GM12892 (cell line): ENCODE data around the gene CFAP157.

Source experiments
- DNase-seq: peaks from one replicate; pipeline ENCODE4 v3.0.0; 2011; ENCODE audit not compliant: insufficient read length
- FAIRE-seq: peaks from 2 replicates; lab custom pipeline; 2011; peaks lifted over from hg19 to GRCh38; lab: Jason Lieb, UNC
- POLR2A ChIP-seq: IDR thresholded peaks from 2 replicates; pipeline ENCODE4 v1.6.1; 2011; ENCODE audit warnings: low read depth, low read length, control low read depth
- POLR2AphosphoS5 ChIP-seq: IDR thresholded peaks from 2 replicates; pipeline ENCODE4 v1.6.1; 2011; ENCODE audit warnings: low read depth, low read length, control low read depth
- TAF1 ChIP-seq: IDR thresholded peaks from 2 replicates; pipeline ENCODE4 v1.6.1; 2011; ENCODE audit warnings: low read depth, mild to moderate bottlenecking, control low read depth, low read length, borderline replicate concordance

CFAP157 gene

DNA sequence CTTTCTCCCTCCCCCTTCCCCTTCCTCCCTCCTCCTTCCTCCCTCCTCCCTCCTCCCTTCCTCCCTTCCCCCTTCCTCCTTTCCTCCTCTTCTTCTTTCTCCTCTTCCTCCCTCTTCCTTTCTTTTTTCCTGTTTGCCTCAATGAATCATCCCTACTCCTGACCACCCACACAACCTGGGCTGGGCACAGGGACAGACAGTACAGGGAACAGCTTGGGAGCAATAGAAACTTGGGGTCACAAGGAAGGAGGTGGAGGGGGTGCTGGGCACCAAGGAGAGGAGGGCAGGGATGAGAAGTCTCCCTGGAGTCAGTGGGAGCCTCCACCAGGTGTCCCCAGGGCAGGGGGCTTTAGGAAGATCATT lies 14.1 kb downstream of the CFAP157 start:
- FAIRE-seq (no peak), DNase-seq (no peak)
- TF ChIP-seq POLR2A (no peak), TAF1 (no peak), POLR2AphosphoS5 (no peak)

GRCh38 chr9:127721391-127721821 lies 14.6 kb downstream of the CFAP157 start:
- no peak for TF ChIP-seq TAF1
- TF ChIP-seq POLR2A: no peak
- TF ChIP-seq POLR2AphosphoS5: no peak
- DNase-seq (no peak), FAIRE-seq (no peak)

GRCh38 chr9:127722055-127722745 lies 15.4 kb downstream of the CFAP157 start:
- TF ChIP-seq TAF1: no peak
- TF ChIP-seq POLR2A: no peak
- FAIRE-seq (no peak), DNase-seq (no peak)

- FAIRE-seq (no peak), DNase-seq (no peak)
- TF ChIP-seq POLR2A: no peak
- TF ChIP-seq TAF1: no peak
- TF ChIP-seq POLR2AphosphoS5: no peak
These were observed 16.2 kb downstream of the CFAP157 start for GRCh38 chr9:127723013-127723412.

DNA sequence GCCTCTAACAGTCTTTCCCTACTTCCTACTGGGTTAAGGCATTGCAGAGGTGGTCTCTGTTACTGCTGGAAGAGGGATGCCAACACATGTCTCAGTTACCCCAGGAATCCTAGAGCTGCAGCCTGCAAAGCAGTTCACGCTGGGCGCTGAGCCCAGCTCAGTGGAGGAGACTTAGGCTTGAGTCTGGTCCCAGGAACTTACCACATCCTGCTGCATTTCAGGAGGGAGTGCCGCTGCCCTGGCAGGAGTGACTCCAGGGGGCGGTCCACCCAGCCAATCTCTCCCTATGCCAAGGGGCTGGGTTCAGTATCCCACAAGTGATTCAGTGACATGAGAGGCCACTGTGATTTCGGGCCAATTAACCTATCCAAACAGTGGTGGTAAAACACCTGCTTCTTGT lies 16.7 kb downstream of the CFAP157 start:
- no peak for FAIRE-seq
- TF ChIP-seq TAF1 (no peak), POLR2AphosphoS5 (no peak), POLR2A (no peak)

GRCh38 chr9:127724012-127724411 lies 17.2 kb downstream of the CFAP157 start:
- FAIRE-seq: no peak
- TF ChIP-seq POLR2AphosphoS5 (no peak), POLR2A (no peak), TAF1 (no peak)
- DNase-seq: no peak

More for the DNA sequence above, 16.7 kb downstream of the CFAP157 start:
- no peak for DNase-seq

- FAIRE-seq (no peak), DNase-seq (no peak)
- TF ChIP-seq POLR2AphosphoS5 (no peak), POLR2A (no peak), TAF1 (no peak)
These were observed 20.1 kb downstream of the CFAP157 start for GRCh38 chr9:127726871-127727270.

DNA sequence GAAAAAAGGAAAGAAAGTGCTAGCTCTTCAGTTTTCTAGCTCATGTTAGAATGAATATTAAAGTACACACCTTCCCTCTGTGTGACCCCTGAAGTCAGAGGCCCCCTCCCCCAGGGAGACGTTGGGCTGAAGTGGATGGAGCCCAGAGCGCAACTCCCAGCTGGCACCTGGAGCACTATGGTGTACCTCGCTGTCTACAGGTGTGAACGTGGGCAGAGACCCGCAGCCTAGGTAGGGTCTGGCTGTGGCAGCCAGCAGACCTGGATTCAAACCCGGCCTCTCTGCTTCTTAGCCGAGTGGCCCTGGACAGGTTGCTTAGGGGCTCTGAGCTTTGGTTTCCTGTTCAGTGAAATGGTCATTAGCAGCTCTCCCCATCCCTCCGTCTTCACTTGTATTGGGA lies 22.0 kb downstream of the CFAP157 start:
- FAIRE-seq: no peak
- no peak for TF ChIP-seq TAF1
- DNase-seq: no peak

GRCh38 chr9:127729522-127730256 lies 22.9 kb downstream of the CFAP157 start:
- FAIRE-seq (no peak), DNase-seq (no peak)
- TF ChIP-seq POLR2A (no peak), POLR2AphosphoS5 (no peak), TAF1 (no peak)

DNA sequence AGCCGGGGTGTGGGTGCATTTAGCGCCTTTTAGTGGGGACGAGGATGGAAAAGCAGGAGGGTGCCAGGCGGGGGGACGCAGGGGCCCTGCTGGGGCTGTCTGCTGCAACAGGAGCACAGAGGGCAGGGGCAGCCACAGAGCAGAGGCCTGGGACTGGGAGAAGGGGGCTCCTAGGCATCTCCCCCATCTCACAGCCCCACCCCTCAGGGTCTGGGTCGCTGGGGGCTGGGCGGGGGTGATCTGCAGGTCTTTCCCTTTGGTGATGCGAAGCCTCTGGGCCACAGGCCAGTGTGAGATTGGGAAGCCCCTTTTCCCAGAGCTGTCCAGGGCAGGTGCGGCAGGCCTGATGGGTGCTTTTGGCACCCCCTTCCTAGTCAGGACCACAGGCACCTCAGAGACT lies 23.5 kb downstream of the CFAP157 start:
- FAIRE-seq: no peak
- no peak for TF ChIP-seq TAF1
- TF ChIP-seq POLR2AphosphoS5: no peak
- no peak for TF ChIP-seq POLR2A
- no peak for DNase-seq

DNA sequence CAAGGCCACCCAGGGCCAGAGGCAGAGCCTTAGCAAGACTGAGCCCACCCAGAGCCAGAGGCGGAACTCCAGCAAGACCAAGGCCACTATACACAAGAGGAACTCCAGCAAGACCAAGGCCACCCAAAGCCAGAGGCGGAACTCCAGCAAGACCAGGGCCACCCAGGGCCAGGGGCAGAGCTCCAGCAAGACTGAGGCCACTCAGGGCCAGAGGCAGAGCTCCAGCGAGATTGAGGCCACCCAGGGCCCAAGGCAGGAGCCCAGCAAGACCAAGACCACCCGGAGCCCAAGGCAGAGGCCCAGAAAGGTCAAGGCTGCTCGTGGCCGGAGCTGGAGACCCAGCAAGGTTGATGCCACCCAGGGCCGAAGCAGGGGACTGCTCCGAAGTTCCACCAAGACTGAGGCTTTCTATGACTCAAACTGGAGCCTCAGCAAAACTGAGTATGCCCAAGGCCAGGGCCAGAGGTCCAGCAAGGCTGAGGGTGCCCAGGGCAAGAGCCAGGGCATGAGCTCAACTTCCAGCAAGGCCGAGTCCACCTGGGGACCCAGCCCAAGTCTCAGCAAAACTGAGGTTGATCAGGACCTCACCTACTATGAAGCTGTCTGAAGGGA lies 24.1 kb downstream of the CFAP157 start:
- DNase-seq (no peak), FAIRE-seq (no peak)
- no peak for TF ChIP-seq POLR2A
- TF ChIP-seq TAF1: no peak
- no peak for TF ChIP-seq POLR2AphosphoS5
